Activated naive CD4-positive, alpha-beta T cell treated with anti-CD3 and anti-CD28 coated beads, Interleukin-2, amount 50 U/mL, for 72 hours (primary cell): ENCODE results near the gene SEC22B. TPM values are rescaled to one million over a fixed set of nuclear protein-coding genes. Genes with fewer than 3 reads are reported as not detected.
"Not testable (repeated sequence)": the region's sequence is repeated elsewhere in the genome, so short reads cannot be mapped to it uniquely, and the experiment has no call there.

Experiments
- ATAC-seq, 2 donors: fragments of 150-1000 bp; cut with Tn5 transposase; 2 replicates each; pipeline ENCODE4 v1.10.0; 2021; ENCODE audit warnings: mild to moderate bottlenecking in 2 of 2, moderate library complexity in 2 of 2
- DNase-seq, 2 donors: peaks; one replicate each; pipeline ENCODE4 v3.0.0; 2021 to 2022; ENCODE audit warnings: low spot score in 2 of 2
- H3K27ac Mint-ChIP-seq, 2 donors: one replicate each; pipeline ENCODE4 v1.8.0; 2022; ENCODE audit warnings: mild to moderate bottlenecking in 2 of 2, mixed read lengths in 2 of 2
- H3K36me3 Mint-ChIP-seq, 2 donors: one replicate each; pipeline ENCODE4 v1.8.0; 2022; ENCODE audit warnings: mixed read lengths in 2 of 2
- H3K9me3 Mint-ChIP-seq, 2 donors: one replicate each; pipeline ENCODE4 v1.8.0; 2022; ENCODE audit warnings: mixed read lengths in 2 of 2
- total RNA-seq, 2 donors: library from RNA; stranded (reverse); gene quantifications; one replicate each; pipeline ENCODE4 v1.2.3, GENCODE V29; 2022

SEC22B gene
- total RNA-seq, 2 donors from 2014 or later = 21.2 to 31.1 TPM

DNA sequence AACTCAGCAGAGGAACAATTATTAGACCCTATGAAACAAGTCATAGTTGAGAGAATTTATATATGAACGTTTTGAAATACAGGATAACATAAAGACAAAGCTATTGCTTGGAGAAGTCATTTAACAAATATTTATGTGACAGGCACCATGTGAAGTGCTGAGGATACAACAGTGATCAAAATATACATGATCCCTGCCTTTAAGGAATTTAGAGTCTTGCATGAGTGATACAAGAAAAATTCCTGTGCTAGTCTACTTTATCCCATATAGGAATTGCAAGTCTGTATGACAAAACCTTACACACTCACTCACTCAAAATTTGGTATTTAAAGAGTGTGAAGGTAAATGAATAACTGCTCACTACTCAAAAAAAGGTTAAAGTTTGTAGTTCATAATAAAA, 17.8 kb downstream of the SEC22B start:
- H3K36me3 Mint-ChIP-seq, H3K9me3 Mint-ChIP-seq, DNase-seq, H3K27ac Mint-ChIP-seq, ATAC-seq: not testable (repeated sequence)

DNA sequence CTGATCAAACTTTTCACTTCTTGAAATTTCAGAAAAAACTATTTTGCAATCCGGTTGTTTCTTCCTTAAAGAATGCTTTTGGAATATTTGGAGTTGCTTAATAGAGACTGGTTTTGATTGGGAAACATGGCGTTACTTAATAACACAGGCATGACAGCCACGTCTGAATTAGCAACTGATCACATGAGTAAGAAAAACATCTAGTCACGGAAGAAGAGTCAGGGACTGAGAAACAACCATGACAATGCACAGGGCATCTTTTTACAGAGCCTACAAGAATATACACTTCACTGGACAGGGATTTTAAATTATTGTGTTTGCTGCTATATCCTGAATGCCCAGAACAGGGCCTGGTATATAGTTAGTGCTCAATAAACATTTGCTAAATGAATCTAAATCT, 18.2 kb downstream of the SEC22B start:
- not testable (repeated sequence) for H3K9me3 Mint-ChIP-seq

DNA sequence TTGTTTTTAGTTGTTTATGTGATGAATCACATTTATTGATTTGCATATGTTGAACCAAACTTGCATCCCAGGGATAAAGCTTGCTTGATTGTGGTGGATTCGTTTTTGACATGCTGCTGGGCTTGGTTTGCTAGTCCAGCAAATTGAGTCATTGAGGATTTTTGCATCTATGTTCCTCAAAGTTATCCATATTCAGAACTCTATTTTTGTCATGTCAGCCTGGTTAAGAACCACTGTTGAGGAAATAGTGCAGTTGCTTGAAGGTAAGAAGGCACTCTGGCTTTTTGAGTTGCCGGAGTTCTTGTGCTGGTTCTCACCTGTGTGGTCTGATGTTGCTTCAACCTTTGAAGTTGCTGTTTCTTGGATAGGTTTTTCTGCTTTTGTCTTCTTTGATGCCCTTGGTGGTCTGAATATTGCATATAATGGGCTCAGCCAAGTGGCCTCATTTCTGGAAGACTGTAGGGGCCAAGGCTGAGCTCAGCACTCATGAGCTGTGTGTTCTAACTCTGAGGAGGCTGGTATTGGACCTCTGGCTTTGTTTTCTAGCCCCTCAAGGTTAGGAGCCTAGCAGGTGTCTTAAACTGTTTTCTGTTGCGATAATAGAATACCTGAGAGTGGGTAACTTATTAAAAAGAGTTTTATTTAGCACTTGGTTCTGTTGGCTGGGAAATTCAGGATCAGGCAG, 26.0 kb downstream of the SEC22B start:
- H3K36me3 Mint-ChIP-seq, DNase-seq, ATAC-seq, H3K27ac Mint-ChIP-seq, H3K9me3 Mint-ChIP-seq: not testable (repeated sequence)

More for the DNA sequence above, 18.2 kb downstream of the SEC22B start:
- not testable (repeated sequence) for H3K36me3 Mint-ChIP-seq, ATAC-seq, H3K27ac Mint-ChIP-seq, DNase-seq

DNA sequence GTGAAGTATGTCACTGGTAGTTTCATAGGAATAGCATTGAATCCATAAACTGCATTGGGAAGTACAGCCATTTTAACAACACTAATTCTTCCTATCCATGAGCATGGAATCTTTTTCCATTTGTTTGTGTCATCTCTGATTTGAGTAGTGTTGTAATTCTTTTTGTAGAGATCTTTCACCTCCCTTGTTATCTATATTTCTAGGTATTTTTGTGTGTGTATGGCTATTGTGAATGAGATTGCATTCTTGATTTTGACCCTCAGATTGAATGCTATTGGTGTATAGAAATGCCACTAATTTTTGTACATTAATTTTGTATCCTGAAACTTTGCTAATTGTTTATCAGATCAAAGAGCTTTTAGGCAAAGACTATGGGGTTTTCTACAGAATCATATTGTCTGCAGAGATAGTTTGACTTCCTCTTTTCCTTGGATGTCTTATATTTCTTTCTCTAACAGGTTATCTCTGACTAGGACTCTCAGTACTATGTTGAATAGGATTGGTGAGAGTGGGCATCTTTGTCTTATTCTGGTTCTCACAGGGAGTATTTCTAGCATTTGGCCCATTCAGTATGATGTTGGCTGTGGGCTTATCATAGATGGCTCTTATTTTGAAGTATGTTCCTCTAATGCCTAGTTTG, 26.8 kb downstream of the SEC22B start:
- H3K27ac Mint-ChIP-seq, DNase-seq, H3K9me3 Mint-ChIP-seq, H3K36me3 Mint-ChIP-seq, ATAC-seq: not testable (repeated sequence)

DNA sequence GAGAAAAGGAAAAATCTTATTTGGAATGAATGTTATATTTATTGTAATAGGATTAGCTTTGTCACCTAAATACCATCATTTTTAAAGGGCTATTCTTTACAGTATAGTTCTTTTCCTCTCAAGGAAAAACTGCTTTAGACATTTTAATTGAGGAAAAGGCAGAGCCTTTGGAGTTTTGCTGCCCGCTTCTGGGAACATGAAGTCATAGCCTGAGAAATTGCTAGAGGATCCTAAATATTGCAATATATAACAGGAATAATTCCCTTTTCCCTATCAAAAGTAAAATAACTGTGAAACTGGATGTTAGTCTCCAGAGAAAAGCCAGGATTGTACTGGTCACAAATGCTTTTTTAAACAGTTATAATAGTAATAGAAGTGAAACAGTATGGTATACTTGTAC, 30.5 kb downstream of the SEC22B start:
- not testable (repeated sequence) for H3K9me3 Mint-ChIP-seq, DNase-seq, H3K27ac Mint-ChIP-seq, ATAC-seq, H3K36me3 Mint-ChIP-seq

DNA sequence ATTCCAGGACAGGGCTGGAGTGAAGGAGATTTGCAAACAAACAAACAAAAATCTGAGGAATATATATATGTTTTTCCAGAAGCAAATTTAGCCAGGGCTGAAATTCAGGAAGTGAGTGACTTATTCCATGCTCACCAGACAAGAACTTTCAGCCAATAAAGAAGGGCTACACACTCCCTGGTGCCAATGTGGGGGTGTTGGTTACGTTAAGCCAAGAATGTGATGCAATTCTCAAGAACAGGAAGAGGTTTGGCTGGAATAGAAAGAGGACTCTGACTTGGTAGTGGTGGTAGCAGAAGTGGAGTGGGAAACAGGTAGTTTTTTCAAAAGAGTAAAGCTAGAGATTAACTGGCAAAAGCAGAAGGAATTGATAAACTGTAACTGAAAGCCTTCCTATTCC, 31.7 kb downstream of the SEC22B start:
- not testable (repeated sequence) for ATAC-seq, H3K27ac Mint-ChIP-seq

DNA sequence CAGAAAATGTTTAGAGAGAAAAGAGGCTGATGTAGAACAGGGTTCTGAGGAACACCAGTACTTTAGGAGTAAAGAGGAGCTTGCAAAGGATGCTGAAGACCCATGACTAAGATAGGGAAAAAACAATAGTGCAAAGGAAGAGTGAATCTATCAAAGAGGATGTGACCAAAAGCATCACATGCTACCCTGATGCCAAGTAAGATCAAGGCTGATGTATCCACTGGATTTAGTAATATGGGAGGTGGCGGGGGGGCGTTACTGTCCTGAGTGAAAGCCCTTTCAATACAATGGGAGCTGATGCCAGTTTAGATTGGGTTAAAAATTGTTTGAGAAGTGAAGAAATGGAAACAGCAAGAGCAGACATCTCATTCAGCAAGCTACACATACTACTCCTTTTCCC, 32.2 kb downstream of the SEC22B start:
- ATAC-seq = peak; percentile 21 to 46
- not testable (repeated sequence) for DNase-seq, H3K36me3 Mint-ChIP-seq, H3K9me3 Mint-ChIP-seq, H3K27ac Mint-ChIP-seq

More for the DNA sequence above, 31.7 kb downstream of the SEC22B start:
- H3K9me3 Mint-ChIP-seq, H3K36me3 Mint-ChIP-seq, DNase-seq: not testable (repeated sequence)

DNA sequence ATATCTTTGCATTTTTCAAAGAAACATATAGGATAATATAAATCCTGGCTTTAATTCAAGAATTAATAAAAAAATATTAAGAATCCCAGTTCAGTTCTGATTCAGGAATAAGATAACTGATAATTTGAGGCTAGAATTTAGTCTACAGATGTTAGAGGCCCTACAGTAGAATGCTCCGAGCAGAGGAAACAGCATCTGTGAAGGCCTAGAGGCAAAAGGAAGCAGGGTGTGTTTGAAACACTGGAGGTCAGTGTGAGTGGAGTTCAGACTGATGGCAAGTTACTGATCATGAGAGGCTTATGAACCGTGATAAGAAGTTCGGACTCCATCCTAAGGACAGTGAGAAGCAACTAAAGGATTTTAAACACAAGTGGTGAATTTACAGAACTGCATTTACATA, 33.0 kb downstream of the SEC22B start:
- peak overlapping the region in 1 of 2 donors; percentile 46 for H3K27ac Mint-ChIP-seq
- not testable (repeated sequence) for H3K36me3 Mint-ChIP-seq, DNase-seq, ATAC-seq, H3K9me3 Mint-ChIP-seq

DNA sequence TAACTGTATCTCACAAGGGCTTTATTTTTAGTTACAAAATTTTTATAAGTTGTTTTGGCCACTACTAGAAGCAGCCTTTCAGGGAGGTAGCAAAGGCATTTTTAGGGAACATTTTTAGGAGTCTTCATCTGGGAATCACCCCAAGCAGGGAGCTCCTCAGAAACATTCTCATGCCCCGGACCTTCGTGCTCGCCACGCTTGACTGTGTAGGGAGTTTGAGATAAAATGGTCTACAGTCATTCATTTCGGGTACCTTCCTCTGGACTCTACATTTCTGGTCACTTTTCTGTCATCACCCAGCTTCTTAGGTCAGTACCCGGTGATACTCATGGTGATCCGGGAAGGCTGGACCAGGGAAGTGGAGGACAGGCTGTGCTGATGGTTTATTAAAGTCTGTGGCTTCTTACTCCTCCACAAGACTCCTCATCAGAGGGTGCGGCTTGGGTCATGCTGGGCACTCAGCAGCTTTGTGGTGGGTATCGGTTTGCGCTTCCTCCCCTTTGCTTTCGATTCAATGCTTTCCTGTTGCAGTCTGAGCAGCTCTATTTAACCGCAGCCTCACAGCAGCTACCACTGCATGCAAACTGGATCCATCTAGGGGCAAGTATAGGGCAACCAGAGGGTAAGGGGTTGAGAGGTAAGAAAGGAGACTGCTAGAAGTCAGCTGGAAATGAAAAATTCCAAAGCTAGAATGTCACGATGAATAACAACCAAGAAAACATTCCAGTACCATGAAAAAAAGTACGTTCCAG, 33.6 kb downstream of the SEC22B start:
- H3K27ac Mint-ChIP-seq = peak overlapping the region in 1 of 2 donors; percentile 46
- H3K36me3 Mint-ChIP-seq, H3K9me3 Mint-ChIP-seq: not testable (repeated sequence)
- ATAC-seq (peak; percentile 88 to 92), DNase-seq (peak; percentile 42 to 79)

DNA sequence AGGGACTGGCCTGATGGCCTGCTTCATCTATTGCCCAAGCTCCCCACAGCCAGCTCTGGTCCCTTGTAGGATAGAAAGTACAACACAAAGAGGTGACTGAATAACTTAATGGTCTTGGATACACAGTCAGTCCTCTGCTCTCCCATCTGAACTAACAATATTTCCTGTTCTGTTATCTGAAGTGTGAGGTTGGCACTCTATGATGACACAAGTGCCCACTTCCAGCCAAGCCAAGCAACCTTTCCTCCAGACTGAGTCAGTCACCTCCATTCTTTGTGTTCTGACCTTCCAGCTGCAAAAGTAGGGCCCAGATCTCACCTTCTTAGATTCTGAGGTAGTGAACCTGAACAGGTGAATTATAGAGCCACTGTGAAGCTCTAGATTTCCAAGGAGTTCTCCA, 34.5 kb downstream of the SEC22B start:
- H3K9me3 Mint-ChIP-seq, DNase-seq: not testable (repeated sequence)
- peak in 1 of 2 donors; percentile 36 for ATAC-seq

DNA sequence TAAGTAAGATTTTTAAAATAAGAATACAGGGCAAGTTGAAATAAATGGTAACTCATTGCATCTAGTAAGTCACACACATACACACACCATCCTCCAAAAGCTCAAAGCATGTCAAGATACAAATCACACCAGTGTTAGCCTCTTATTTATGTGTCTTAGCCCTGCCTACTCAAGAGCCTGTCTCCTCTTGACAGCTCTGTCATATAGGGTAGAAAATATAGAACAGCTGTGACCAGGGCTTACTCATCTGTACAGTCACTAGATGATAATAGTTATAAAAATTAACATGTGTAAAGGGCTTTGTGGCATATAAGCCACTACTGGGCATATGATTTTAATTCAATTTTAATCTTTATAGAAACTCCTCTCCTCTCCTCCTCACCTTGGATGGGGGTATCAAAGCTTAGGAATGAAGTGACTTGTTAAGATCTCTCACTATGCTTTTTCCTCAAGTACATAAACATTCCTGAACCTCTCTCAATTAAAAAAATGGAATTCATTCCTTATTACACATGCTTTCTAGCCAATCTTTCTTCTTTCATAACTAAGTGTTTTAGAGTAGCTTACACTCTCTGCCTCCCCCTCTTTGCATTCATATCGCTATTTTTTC, 35.6 kb downstream of the SEC22B start:
- not testable (repeated sequence) for DNase-seq, H3K9me3 Mint-ChIP-seq, H3K27ac Mint-ChIP-seq, H3K36me3 Mint-ChIP-seq
- ATAC-seq = peak in 1 of 2 donors; percentile 54

More for the DNA sequence above, 34.5 kb downstream of the SEC22B start:
- H3K36me3 Mint-ChIP-seq, H3K27ac Mint-ChIP-seq: not testable (repeated sequence)

DNA sequence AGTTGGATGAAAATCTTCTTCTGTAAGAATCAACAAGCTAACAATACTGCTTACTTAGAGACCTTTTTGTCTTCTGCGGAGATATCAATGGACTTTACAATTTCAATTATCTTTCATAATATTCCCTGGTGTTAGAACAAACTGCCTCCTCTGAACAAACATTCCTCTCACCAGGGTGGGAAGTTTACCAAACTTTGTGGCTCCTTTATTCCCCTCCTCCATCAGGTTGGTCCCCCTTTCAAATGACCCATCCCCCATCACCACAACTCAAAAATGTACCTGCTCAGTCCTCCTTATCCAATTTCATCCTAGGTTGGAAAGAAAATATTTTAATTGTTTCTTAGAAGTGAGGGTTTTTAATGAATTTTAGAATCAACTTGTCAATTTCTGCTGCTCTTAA, 40.2 kb downstream of the SEC22B start:
- not testable (repeated sequence) for ATAC-seq, H3K9me3 Mint-ChIP-seq, H3K36me3 Mint-ChIP-seq, H3K27ac Mint-ChIP-seq, DNase-seq

DNA sequence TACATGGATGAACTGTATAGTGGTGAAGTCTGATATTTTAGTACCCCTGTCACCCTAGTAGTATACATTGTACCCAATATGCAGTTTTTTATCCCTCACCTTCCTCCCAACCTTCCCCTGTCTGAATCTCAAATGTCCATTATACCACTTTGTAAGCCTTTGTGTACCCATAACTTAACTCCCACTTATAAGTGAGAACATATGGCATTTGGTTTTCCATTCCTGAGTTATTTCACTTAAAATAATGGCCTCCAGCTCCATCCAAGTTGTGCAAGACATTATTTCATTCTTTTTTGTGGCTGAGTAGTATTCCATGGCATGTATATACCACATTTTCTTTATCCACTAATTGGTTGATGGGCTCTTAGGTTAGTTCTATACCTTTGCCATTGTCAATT, 42.4 kb downstream of the SEC22B start:
- DNase-seq, ATAC-seq, H3K36me3 Mint-ChIP-seq, H3K27ac Mint-ChIP-seq, H3K9me3 Mint-ChIP-seq: not testable (repeated sequence)

DNA sequence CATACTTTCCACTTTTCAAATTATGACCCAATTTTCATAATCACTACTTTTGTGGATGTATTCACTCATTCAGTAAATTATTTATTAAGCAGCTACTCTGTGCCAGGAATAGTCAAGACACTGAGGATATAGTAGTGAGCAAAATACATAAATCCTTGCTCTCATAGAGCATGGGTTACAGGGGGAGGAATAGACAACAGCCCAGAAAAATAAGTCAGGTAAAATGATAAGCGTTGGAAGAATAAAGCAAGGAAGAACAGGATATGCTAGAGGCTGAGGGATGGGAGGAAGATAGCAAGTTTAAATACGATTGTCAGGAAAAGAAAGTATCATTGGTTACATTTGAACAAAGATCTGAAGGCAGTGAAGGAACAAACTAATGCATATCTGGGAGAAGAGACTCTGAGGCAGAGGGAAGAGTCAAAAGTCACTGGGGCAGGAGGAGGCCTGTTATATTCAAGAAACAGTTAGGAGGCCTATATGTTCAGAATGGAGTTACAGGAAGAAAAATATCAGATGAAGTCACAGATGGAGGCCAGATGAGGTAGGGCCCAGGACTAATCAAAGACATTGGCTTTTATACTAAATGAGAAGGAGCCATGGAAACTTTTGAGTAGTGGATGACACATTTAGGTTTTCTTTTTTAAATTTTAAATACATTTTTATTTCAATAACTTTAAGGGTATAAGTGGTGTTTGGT, 42.9 kb downstream of the SEC22B start:
- Mint-ChIP-seq H3K9me3 (no peaks in the 10 kb centered on the region), H3K27ac (no peak overlapping the region), H3K36me3 (no peaks in the 10 kb centered on the region)
- DNase-seq (no peak), ATAC-seq (no peak)

DNA sequence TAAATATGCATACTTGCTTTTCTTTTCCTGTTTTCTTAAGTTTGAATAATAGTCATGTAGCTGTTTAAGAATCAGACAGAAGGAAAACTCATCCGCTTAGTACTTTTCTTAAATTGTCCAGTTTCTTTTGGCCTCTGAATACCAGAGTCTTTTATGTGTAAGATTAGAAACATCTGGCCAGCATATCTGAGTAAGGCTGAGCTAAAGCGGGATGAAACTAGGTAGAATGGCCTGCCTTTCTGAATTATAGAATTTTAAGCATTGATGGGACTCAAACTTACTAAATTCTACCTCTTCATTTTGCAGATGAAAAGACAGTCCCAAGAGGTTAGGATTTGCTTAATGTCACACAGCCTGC, 43.9 kb downstream of the SEC22B start:
- DNase-seq, H3K27ac Mint-ChIP-seq, H3K9me3 Mint-ChIP-seq, H3K36me3 Mint-ChIP-seq, ATAC-seq: not testable (repeated sequence)

DNA sequence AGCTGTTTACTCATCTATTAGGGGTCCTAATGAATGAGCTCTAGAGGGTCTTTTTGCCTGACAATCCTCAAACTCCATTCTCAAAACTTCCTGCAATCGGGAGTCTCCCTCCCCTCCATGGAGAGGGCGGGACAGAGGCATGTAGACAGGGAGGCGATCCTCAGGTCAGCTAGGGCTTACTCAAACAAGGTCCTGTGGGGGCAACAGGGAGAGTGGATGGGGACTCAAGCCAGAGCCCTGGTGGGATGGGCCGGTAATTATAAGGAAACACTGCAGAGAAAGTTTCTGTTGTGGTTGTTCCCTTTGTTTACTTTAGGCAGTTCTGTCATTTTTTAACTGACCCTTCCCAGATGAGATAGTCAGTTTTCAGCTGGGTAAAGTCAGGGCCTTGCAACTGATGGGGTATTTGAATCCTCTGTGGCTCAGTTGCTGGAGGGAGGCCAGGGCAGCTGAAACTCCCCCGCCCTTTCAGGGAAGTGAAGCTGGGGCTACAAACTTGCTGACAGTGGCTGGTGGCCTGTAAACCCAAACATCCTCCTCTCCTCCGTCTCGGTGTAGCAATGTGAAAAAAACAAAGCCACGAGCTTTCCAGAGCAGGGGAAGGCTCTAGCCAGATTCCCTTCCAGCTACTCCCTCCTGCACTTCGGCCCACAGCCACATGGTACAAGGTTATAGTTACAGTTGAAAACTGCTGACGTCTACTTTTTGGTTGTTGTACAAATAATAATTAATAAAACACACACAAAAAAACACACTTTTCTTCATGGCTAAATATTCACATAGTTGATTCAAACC, 44.5 kb downstream of the SEC22B start:
- DNase-seq, ATAC-seq, H3K9me3 Mint-ChIP-seq, H3K27ac Mint-ChIP-seq, H3K36me3 Mint-ChIP-seq: not testable (repeated sequence)
